HG02588 (cell line): ENCODE measurements around the gene RAB3D.
A peak's percentile ranks its signal among the peaks of the same experiment; 100 is the strongest.

Source experiments
- ATAC-seq: cut with Tn5 transposase; IDR thresholded peaks from one replicate; pipeline ENCODE4 v1.9.1; 2021; ENCODE audit warnings: mild to moderate bottlenecking, moderate library complexity; ENCODE audit not compliant: unreplicated experiment

RAB3D gene

DNA sequence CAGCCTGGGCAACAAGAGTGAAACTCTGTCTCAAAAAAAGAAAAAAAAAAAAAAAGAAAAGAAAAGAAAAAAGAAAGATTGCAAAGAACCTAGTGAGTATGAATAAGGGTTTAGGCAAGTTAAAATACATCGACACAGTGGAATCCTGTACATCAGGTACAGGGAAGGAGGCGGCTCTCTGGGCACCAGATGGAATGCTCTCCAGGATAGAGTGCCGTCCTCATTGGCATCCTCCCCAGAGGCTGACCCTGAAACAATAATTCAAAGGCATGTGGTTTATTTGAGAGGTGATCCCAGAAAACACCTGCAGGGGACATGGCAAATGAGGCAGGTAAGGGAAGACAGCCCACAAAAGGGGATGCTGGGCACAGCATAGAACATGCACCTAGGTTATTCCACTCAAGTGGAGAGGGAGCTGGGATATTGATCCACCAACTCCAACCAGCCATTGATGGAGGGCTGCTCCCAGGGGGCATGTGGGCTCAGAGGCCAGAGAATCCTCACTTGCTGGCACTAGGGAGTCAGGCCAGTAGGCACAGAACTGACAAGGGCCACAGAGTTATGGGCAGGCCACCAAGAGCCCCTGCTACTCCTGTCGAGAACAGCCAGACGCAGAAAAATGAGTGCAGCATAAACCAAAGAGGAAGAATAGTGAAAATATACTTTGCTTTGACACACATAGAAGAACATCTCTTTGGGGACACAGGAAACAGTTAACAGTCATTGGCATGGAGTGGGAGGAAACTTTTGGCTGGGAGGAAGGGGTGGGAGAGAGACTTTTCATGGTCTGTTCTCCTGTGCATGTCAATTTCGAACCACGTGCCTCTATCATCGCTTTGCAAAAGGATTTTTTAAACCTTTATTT lies 39.3 kb downstream of the RAB3D start:
- ATAC-seq: no peak

DNA sequence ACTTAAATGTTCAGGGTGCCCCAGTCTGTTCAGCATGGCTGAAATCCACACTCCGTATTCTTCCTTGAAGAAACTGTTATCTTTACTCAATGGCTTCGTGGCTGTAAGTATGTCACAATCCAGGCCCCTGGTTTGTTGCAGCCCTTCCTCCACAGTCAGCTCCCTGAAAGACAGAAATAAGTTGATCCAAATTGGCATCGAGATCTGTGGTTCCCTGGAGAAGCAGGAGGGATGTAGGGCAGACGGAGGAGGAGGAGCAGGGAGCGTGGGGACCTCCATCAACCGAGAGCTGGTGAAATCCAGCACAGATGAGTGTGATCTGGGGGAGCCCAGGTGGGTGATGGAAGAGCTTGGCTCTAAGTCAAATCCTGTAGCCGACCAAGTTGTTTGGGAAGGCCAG lies 43.2 kb downstream of the RAB3D start:
- no peak for ATAC-seq

DNA sequence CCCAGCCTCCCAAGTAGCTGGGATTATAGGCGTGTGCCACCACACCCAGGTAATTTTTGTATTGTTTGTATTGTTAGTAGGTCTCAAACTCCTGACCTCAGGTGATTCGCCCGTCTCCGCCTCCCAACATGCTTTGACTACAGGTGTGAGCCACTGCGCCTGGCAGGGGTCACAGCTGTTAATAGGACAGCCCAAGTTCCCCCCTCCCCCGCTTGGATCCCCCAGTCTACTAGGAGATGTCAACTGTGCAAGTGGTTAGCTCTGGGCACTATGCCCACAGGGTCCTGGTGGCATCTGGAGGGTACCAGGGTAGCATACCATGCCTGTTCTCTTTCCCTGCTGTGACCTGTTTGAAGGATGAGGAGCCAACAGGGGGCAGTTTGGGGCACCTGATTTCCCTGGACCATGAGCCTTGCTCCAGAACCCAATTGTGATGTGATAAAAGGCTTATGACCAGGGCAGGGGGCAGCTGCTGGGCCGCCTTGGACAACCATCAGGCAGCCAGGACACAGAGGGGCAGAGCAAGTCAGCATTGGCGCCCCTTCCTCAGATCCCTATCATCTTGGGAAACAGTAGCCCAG lies 43.7 kb downstream of the RAB3D start, which contains the start of gene TSPAN16:
TSS of gene TSPAN16 (plus strand) at position 496 of the 581 bp plus-strand sequence. CDS start 138 bp downstream, outside the sequence.
- ATAC-seq: no peak

DNA sequence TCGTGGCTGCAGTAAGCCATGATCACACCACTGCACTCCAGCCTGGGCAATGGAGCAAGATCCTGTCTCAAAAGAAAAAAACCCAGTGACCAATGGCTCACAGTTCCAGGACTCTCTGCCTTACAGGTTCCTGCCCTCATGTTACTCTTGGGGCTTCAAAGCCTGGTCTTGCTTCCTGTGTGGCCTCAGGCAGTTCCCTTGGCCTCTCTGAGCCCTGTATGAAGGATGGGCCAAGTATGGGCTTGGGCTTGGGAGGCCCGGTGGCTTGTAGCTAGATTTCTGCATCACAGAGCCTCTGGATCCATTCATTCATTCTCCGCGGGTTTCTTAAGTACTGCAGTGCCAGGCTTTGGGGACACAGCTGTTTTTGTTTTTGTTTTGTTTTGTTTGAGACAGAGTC lies 44.3 kb downstream of the RAB3D start:
- no peak for ATAC-seq

DNA sequence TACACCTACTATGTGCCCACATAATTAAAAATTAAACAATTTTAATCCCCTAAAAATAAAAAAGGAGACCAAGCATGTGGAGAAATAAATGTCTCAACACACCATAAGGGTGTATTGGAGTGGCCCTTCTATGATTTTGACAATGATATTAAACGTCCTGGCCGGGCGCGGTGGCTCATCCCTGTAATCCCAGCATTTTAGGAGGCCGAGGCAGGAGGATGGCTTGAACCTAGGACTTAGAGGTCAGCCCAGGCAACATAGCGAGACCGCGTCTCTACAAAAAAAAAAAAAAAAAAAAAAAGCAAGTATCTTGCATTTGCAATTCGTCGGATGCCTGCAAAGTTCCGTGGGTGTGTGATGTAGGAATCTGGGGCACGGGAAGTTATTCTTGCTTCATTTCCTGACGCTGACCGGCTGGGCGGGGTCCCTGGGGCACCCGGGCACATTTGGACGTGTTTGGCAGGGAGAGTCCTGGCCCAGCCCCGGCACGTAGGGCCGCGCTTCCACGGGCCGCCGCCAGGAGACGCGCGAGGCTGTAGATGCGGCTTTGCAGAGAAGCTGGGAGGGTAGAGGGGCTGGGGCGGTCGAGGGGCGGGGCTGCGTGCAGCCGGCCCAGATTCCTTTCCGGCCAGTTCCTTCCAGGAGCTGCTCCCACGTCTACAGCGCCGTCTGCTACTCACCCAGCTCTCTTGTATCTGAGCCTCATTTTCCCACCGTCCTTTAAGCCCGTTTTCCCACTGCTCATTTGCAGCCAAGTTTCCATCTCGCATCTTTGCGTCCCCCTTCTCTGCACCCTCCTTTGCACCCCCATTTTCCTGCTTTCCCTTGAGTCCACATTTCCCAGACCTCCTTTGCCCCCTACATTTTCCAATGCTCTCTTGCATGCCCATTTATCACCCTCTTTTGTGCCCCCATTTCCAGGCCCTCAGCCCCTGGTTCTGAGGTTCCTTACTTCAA lies 45.7 kb downstream of the RAB3D start:
- ATAC-seq: peak; percentile 42

DNA sequence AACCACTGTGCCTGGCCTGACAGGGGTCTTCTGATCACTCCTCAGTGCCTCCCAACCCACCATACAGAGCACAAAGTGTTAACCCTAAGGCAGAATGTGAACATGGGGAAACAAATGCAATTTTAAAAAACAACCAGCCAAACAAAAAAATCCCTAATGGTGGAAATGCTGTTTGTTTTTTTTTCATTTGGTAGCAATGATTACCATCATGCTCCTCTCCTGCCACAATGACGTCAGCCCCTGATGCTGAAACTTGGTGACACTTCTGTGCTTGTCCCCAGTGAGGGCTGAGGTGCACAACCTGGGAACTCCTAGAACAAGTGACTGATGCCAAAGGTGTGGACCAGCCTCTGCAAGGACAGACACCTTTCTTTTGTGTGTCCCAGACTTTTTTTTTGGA lies 47.5 kb downstream of the RAB3D start:
- no peak for ATAC-seq

DNA sequence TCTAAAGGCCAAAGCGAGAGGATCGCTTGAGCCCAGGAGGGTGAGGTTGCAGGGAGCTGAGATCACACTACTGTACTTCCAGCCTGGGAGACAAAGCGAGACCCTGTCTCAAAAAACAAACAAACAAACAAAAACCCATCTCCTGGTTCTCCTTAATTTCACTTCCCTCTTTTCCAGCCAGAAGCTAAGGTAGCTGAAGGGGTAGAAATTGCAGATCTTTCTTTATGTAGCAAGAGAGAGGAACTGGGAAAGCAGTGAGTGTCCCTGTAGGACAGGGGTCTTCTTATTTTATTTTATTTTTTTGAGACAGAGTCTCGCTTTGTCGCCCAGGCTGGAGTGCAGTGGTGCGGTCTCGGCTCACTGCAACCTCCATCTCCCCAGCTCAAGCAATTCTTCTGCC lies 48.0 kb downstream of the RAB3D start:
- no peak for ATAC-seq

DNA sequence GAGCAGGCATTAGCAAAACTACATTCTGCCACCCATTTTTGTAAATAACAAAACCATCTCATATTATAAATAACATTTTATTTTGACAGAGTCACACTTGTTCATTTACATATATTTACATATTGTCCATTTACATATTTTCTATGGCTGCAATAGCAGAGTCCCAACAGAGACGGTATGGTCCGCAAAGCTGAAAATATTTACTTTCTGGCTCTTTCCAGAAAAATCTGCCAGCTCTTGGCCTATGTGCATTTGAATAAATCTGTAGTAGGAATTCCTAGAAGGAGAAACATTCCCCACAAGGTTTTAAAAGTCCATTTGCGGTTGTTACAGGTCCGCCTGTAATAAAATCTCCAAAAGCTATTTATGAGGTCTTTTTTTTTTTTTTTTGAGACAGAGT lies 49.2 kb downstream of the RAB3D start:
- ATAC-seq: no peak

DNA sequence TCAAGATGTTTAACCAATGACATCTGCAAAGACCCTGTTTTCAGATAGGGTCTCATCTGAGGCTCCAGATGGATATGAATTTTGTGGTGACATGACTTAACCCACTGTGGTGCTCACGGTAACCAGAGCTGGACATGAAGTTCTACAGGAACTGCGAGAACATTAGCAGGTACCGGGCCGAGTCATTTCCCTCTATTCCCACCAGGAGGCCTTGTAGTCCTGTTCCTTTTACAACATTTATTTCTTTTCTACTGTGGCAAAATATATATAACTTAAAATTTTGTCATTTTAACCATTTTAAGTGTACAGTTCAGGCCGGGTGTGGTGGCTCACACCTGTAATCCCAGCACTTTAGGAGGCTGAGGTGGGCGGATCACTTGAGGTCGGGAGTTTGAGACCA lies 51.1 kb downstream of the RAB3D start:
- ATAC-seq: no peak

DNA sequence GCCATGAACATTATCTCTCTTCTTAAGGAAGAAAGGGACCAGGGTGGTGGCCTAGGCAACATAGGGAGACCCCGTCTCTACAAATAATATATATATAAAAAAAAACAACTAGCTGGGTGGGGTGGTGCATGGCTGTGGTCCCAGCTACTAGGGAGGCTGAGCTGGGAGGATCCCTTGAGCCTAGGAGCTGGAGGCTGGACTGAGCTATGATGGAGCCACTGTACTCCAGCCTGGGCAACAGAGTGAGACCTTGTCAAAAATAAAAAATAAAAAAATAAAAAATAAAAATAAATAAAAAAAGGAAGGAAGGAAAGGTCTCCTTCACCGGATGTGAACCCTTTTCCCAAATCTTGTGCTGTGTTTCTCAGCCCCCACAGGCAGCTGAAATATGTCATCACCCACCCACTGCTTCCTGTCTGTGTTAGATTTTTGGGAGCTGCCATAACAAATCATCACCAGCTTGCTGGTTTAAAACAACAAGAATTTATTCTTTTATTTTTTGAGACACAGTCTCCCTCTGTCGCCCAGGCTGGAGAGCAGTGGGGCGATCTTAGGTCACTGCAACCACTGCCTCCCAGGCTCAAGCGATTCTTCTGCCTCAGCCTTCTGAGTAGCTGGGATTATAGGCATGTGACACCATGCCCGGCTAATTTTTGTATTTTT lies 53.0 kb downstream of the RAB3D start:
- ATAC-seq: no peak

DNA sequence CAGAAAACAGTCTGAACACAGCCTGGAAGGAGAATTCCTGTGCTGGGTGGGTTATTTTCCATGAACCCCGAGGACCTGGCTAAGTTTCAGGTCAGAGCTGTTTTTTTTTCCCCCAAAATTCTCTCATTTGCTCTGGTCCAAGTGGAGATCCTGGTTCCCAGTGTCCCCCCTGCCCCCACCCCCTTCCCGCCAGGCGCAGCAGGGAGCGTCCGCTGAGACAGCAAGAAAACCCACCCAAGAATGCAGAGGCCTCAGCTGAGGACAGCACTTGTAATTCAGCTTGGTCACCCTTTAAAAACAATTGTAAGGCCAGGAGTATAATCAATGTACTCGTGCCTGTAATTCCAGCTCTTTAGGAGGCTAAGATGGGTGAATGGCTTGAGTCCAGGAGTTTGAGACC lies 54.9 kb downstream of the RAB3D start:
- ATAC-seq: no peak

DNA sequence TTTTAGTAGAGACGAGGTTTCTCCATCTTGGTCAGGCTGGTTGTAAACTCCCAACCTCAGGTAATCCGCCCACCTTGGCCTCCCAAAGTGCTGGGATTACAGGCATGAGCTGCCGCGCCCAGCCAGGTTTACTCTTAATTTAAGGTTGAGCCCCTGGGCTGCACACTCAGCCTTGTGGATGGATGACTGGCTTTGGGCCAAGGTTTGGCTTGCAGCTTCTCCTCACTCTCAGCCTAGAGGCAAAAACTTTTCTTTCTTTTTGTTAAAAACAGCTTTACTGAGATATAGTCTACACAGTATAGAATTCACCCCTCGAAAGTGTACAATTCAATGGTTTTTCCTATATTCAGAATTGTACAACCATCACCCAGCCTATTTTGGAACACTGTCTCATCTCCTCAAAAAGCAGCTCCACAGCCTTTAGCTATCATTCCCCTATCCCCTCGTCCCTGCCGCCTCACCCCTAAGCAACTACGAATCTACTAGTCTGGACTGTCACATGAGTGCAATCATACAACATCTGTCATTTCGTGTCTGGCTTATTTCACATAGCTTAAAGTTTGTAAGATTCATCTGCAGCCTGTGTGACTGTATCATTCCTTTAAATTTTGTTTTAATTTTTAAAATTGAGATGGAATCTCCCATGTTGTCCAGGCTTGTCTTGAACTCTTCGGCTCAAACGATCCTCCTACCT lies 58.0 kb downstream of the RAB3D start:
- no peak for ATAC-seq

DNA sequence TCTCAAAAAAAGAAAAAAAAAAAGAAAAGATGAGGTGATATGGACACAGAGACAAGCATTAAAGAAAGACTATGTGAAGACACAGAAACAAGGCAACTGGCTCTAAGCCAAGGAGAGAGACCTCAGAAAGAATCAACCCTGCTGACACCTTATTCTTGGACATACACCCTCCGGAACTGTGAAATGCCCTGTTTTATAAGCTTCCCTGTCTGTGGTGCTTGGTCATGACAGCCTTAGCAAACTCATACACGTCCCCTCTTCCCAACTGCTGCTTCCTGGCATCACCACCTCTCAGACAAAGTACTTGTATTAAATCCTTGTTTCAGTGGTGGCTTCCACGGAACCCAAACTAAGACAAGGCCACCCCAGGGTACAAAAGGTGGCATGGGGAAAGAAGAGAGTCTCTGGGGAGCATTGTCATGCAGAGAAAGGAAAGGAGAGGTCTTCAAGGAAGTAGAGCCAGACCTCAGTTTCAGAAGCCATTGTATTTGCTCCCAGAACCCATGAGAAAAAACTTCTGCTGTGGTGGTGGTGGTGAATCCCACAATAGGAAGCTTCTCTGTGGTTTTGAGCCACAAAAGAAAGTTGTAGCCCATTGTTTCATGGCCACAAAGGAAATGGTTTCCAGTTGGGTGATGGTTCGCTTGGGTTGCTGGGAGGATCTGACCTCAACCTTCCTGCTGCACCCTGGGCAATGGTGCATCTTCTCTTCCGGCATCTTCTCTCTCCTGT lies 59.8 kb downstream of the RAB3D start:
- no peak for ATAC-seq

DNA sequence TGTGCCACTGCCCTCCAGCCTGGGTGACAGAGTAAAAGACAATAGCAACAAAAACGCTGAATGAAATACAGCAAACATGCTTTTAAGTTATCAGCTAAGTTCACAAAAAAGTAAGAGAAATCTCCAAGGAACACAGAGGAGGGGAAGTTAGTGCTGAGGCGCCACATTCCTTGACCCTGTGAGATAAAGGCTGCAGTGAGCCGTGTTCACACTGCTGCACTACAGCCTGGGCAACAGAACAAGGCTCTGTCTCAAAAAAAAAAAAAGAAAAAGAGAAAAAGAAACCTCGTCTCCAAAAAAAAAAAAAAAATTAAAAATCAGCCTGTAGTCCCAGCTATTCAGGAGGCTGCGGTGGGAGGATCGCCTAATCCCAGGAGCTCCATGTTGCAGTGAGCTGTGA lies 60.8 kb downstream of the RAB3D start:
- no peak for ATAC-seq

DNA sequence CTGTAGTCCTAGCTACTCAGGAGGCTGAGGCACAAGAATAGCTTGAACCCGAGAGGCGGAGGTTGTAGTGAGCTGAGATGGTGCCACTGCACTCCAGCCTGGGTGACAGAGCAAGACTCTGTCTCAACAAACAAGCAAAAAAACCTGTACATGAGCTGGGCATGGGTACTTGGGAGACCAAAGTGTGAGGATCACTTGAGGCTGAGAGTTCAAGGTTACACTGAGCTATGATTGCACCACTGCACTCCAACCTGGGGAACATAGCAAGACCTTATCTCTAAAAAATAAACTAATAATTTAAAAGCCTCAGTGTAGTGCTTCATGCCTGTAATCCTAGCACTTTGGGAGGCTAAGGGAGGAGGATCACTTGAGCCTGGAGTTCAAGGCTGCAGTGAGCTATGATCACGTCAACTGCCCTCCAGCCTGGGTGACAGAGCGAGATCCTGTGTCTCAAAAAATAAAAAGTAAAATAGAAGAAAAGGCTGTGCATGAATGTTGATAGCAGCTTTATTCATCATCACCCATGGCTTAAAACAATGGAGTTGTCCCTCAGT lies 64.8 kb downstream of the RAB3D start:
- no peak for ATAC-seq

DNA sequence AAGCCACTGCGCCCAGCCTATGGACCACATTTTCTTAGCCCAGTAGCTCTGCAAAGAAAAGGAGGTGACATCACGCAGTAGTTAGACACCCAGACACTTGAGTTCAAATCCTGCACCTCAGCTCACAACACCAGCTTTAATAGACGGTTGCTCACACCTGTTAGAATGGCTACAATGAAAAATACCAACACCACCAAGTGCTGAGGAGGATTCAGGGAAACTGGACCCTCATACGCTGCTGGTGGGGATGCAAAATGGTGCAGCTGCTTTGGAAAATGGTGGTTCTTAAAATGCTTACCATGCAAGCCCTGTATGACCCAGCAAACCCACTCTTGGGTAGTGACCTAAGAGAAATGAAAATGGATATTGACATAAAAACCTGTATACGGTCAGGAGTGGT lies 65.5 kb downstream of the RAB3D start:
- no peak for ATAC-seq

DNA sequence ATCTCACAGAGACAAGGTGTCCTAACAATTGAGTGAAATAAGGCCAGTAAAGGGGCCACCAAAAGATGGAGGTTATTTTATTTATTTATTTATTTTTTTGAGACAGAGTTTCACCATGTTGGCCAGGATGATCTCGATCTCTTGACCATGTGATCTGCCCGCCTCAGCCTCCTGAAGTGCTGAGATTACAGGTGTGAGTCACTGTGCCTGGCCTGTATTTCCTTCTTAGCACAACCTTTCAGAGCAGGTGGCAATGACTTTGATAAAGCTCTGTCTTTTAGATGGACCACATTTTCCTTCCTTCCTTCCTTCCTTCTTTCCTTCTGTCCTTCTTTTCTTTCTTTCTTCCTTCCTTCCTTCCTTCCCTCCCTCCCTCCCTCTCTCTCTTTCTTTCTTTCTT lies 66.2 kb downstream of the RAB3D start:
- no peak for ATAC-seq
